ENCODE results near the gene C22orf31.
A peak's percentile ranks its signal among the peaks of the same experiment; 100 is the strongest.
"Not testable (repeated sequence)": the region's sequence is repeated elsewhere in the genome, so short reads cannot be mapped to it uniquely, and the experiment has no call there.

The C22orf31 gene

GRCh38 chr22:29040385-29041275 lies 21.0 kb downstream of the C22orf31 start:
- Histone ChIP-seq H3K4me2 (ENCODE audit: low read length) (no peak overlapping the region), H3K9me3 (ENCODE audit: control insufficient read depth, insufficient read depth, low read length) (no peaks in the 10 kb centered on the region), H3K79me2 (ENCODE audit: control insufficient read depth, low read length) (no peaks in the 10 kb centered on the region), H3K9me2 (replicated peaks; ENCODE audit: control insufficient read depth, low read length) (no peaks in the 10 kb centered on the region), H3F3A (ENCODE audit: control insufficient read depth, insufficient read depth) (no peaks in the 10 kb centered on the region), H3K4me1 (ENCODE audit: control insufficient read depth, low read length) (no peaks in the 10 kb centered on the region), H3K27ac (ENCODE audit: low read depth, low read length) (no peak overlapping the region), H3K27me3 (ENCODE audit: control insufficient read depth, low read length) (peaks cover 10% of the 10 kb centered on the region), H3K36me3 (ENCODE audit: control insufficient read depth, low read length) (no peaks in the 10 kb centered on the region), H4K20me1 (ENCODE audit: control insufficient read depth, insufficient read depth, low read depth, low read length) (no peaks in the 10 kb centered on the region), H3K4me3 (ENCODE audit: low read length) (no peak overlapping the region)
- TF ChIP-seq EZH2phosphoT487 (IDR thresholded peaks at IDR 0.05; ENCODE audit: borderline replicate concordance, low read length) (no peak), CTCF (IDR thresholded peaks at IDR 0.05; ENCODE audit: low read depth, low read length, poor library complexity, severe bottlenecking) (peak; percentile 95)

GRCh38 chr22:29039684-29040083 lies 21.9 kb downstream of the C22orf31 start:
- not testable (repeated sequence) for H3K79me2 ChIP-seq (ENCODE audit: control insufficient read depth, low read length); H3K36me3 ChIP-seq (ENCODE audit: control insufficient read depth, low read length); H3K9me3 ChIP-seq (ENCODE audit: control insufficient read depth, insufficient read depth, low read length); H3K4me2 ChIP-seq (ENCODE audit: low read length); H3K27ac ChIP-seq (ENCODE audit: low read depth, low read length); H3F3A ChIP-seq (ENCODE audit: control insufficient read depth, insufficient read depth); H3K9me2 ChIP-seq (replicated peaks; ENCODE audit: control insufficient read depth, low read length); H4K20me1 ChIP-seq (ENCODE audit: control insufficient read depth, insufficient read depth, low read depth, low read length); H3K4me1 ChIP-seq (ENCODE audit: control insufficient read depth, low read length); H3K4me3 ChIP-seq (ENCODE audit: low read length)
- H3K27me3 ChIP-seq (ENCODE audit: control insufficient read depth, low read length): peaks cover 10% of the 10 kb centered on the region

GRCh38 chr22:29039148-29039547 lies 22.5 kb downstream of the C22orf31 start:
- Histone ChIP-seq H3K27me3 (ENCODE audit: control insufficient read depth, low read length) (peaks cover 10% of the 10 kb centered on the region), H3K4me1 (ENCODE audit: control insufficient read depth, low read length) (no peaks in the 10 kb centered on the region), H4K20me1 (ENCODE audit: control insufficient read depth, insufficient read depth, low read depth, low read length) (no peaks in the 10 kb centered on the region), H3K4me3 (ENCODE audit: low read length) (no peak overlapping the region), H3K27ac (ENCODE audit: low read depth, low read length) (no peak overlapping the region), H3K9me3 (ENCODE audit: control insufficient read depth, insufficient read depth, low read length) (no peaks in the 10 kb centered on the region), H3K36me3 (ENCODE audit: control insufficient read depth, low read length) (no peaks in the 10 kb centered on the region), H3K9me2 (replicated peaks; ENCODE audit: control insufficient read depth, low read length) (no peaks in the 10 kb centered on the region), H3K79me2 (ENCODE audit: control insufficient read depth, low read length) (no peaks in the 10 kb centered on the region), H3F3A (ENCODE audit: control insufficient read depth, insufficient read depth) (no peaks in the 10 kb centered on the region), H3K4me2 (ENCODE audit: low read length) (no peak overlapping the region)
- no peak for TF ChIP-seq CTCF (IDR thresholded peaks at IDR 0.05; ENCODE audit: low read depth, low read length, poor library complexity, severe bottlenecking)
- no peak for TF ChIP-seq EZH2phosphoT487 (IDR thresholded peaks at IDR 0.05; ENCODE audit: borderline replicate concordance, low read length)

- no peak overlapping the region for H3K27ac ChIP-seq (ENCODE audit: low read depth, low read length)
- no peak overlapping the region for H3K4me3 ChIP-seq (ENCODE audit: low read length)
- no peaks in the 10 kb centered on the region for H4K20me1 ChIP-seq (ENCODE audit: control insufficient read depth, insufficient read depth, low read depth, low read length)
- H3K9me3 ChIP-seq (ENCODE audit: control insufficient read depth, insufficient read depth, low read length): no peaks in the 10 kb centered on the region
- H3K27me3 ChIP-seq (ENCODE audit: control insufficient read depth, low read length): peaks cover 10% of the 10 kb centered on the region
- no peaks in the 10 kb centered on the region for H3K79me2 ChIP-seq (ENCODE audit: control insufficient read depth, low read length)
- H3K4me2 ChIP-seq (ENCODE audit: low read length): no peak overlapping the region
- no peaks in the 10 kb centered on the region for H3K36me3 ChIP-seq (ENCODE audit: control insufficient read depth, low read length)
- TF ChIP-seq EZH2phosphoT487 (IDR thresholded peaks at IDR 0.05; ENCODE audit: borderline replicate concordance, low read length): no peak
- TF ChIP-seq CTCF (IDR thresholded peaks at IDR 0.05; ENCODE audit: low read depth, low read length, poor library complexity, severe bottlenecking): no peak
- no peaks in the 10 kb centered on the region for H3K4me1 ChIP-seq (ENCODE audit: control insufficient read depth, low read length)
- H3F3A ChIP-seq (ENCODE audit: control insufficient read depth, insufficient read depth): no peaks in the 10 kb centered on the region
- no peaks in the 10 kb centered on the region for H3K9me2 ChIP-seq (replicated peaks; ENCODE audit: control insufficient read depth, low read length)
Measured at GRCh38 chr22:29037340-29037932, 24.2 kb downstream of the C22orf31 start.

Data from DOHH2 (cell line).